GM12801 (cell line): ENCODE data around the gene APAF1.

Experiments used
- TF ChIP-seq, protein P1 (sequence below): IDR thresholded peaks from one replicate; pipeline ENCODE4 v1.5.1; 2011; ENCODE audit warnings: control low read depth; ENCODE audit not compliant: insufficient read length; ENCODE audit errors: extremely low read depth

APAF1 gene

GRCh38 chr12:98737322-98737712, 92.2 kb downstream of the APAF1 start:
- TF ChIP-seq, protein P1, sequence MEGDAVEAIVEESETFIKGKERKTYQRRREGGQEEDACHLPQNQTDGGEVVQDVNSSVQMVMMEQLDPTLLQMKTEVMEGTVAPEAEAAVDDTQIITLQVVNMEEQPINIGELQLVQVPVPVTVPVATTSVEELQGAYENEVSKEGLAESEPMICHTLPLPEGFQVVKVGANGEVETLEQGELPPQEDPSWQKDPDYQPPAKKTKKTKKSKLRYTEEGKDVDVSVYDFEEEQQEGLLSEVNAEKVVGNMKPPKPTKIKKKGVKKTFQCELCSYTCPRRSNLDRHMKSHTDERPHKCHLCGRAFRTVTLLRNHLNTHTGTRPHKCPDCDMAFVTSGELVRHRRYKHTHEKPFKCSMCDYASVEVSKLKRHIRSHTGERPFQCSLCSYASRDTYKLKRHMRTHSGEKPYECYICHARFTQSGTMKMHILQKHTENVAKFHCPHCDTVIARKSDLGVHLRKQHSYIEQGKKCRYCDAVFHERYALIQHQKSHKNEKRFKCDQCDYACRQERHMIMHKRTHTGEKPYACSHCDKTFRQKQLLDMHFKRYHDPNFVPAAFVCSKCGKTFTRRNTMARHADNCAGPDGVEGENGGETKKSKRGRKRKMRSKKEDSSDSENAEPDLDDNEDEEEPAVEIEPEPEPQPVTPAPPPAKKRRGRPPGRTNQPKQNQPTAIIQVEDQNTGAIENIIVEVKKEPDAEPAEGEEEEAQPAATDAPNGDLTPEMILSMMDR, result no peak

DNA sequence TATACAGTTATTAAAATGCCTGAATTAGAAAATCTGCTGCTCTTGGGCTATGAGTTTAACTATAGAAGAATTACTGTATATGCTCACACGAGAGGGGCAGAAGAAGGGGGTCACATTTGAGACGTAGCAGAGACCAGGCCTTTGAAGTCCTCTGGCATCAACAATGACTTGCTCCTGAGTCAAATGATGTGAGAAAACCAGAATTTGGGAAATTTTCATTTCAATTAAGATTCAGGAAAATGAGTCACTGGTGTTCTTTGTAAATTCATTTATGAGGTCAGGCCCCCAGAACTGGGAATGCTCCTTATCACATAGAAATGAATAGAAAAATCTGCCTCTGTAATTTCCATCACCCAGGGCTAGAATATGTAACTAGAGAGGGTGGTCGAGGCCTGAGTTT, 92.9 kb downstream of the APAF1 start:
- TF ChIP-seq, protein P1, result no peak

GRCh38 chr12:98738539-98738938, 93.4 kb downstream of the APAF1 start:
- TF ChIP-seq, protein P1, result no peak

DNA sequence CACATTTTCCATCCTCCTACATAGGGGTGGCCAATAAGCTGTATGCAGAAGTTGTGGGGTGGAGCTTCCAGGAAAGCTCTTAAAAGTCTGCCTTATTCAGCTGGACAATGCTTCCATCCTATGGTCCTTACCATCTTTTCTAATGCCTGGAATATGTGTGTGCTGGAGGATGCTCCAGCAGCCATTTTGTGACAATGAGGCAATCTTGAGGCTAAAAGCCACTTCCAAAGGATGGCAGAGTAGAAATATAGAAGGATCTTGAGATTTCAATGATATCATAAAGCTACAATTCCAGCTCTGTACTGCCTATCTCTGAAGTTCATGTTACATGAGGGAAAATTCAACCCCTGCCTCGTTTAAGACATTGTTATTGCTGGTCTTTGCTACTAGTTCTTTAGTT, 95.7 kb downstream of the APAF1 start:
- TF ChIP-seq, protein P1, result no peak

GRCh38 chr12:98741196-98741555, 96.1 kb downstream of the APAF1 start:
- TF ChIP-seq, protein P1, result no peak

DNA sequence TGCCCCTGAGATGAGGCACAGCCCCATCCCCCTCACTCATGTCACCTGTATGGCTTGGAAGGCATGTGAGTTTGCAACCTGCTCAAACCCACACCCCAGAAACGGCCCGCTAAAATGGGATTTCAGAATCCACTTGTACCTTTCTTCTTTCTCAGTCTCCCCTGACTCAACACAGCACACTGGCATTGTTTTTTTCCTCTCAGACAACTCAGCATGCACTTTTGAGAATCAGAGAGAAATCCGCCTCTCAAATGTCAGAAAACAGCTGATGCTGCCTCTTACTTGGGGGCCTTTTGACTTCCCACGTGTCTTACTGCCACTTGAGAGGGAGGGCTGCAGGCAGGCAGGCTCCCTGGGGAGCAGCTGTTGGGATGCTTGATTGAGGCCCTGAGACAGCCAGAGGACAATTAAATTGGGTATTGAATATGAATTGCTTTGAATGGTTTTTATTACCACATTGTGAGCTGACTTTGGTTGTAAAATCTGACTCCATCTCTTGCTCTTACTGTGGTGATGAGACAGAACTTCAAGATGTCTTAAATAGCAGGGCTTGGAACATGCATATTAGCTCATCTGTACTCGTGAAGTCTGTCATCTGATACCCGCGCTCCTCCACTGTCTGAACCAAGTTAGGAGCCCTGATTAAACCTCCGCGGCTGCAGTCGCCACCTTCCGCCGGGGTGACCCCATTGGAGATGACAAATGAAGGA, 96.6 kb downstream of the APAF1 start:
- TF ChIP-seq, protein P1, result no peak

DNA sequence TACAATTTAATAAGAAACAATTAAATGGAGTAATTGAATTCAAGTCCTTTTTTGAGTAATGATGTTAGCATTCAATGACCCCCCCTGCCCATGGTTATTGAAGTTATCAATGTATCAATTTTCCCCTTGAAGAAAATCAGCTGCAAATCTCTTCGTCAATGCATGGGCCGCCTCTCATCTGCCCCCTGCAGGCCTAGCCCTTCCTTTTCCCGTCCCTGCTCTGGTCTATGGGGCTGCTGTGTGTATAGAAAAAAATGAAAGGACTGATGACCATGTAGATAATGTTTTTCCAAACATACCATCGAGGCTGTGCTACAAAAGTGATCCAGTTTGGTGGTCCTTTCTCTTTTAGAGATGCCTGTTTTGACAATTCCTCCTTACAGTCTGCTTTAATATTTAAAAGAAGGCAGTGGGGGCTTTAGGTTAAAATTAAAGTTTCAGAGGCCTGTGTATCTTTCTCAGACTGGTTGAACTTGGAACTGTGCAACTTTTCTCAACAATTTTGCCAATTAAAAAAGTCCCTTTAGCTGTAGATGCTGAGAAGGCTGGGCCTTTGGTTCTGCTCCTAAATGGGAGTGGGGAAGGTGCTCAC, 98.4 kb downstream of the APAF1 start:
- TF ChIP-seq, protein P1, result peak; percentile 35
